Fibroblast of lung (primary cell): ENCODE measurements around the gene TRMT2A.

Source experiments
- EZH2 ChIP-seq: IDR thresholded peaks from 2 replicates; pipeline ENCODE4 v1.5.1; 2012; ENCODE audit warnings: low read length, control low read depth, mild to moderate bottlenecking; ENCODE audit errors: missing control alignments
- TF ChIP-seq, protein P1 (sequence below), 2 donors: IDR thresholded peaks in 1 of 2; conservative IDR thresholded peaks in 1 of 2; 1 replicate in 1 of 2; 2 replicates in 1 of 2; pipeline ENCODE4 v1.5.1; 2011 to 2012; ENCODE audit warnings: low read length in 2 of 2, control low read depth in 1 of 2, inconsistent platforms in 1 of 2, low read depth in 1 of 2, mild to moderate bottlenecking in 1 of 2

GRCh38 chr22:20158391-20159036 is 41.5 kb upstream of the TRMT2A start:
- TF ChIP-seq EZH2 = no peak
- TF ChIP-seq, protein P1, sequence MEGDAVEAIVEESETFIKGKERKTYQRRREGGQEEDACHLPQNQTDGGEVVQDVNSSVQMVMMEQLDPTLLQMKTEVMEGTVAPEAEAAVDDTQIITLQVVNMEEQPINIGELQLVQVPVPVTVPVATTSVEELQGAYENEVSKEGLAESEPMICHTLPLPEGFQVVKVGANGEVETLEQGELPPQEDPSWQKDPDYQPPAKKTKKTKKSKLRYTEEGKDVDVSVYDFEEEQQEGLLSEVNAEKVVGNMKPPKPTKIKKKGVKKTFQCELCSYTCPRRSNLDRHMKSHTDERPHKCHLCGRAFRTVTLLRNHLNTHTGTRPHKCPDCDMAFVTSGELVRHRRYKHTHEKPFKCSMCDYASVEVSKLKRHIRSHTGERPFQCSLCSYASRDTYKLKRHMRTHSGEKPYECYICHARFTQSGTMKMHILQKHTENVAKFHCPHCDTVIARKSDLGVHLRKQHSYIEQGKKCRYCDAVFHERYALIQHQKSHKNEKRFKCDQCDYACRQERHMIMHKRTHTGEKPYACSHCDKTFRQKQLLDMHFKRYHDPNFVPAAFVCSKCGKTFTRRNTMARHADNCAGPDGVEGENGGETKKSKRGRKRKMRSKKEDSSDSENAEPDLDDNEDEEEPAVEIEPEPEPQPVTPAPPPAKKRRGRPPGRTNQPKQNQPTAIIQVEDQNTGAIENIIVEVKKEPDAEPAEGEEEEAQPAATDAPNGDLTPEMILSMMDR (conservative IDR thresholded peaks at IDR 0.05 in 1 of 2, IDR thresholded peaks at IDR 0.05 in 1 of 2; ENCODE audit: low read depth in 1 of 2, low read length in 2 of 2) = no peak
